ENCODE results near the gene MTX2. TPM values are rescaled to one million over a fixed set of nuclear protein-coding genes. Genes with fewer than 3 reads are reported as not detected.

The MTX2 gene
- total and polyA plus RNA-seq, 9 of the 15 experiments (the other 6 are each of a cell fraction or from before 2014, with no cell fraction given) = 38.1 to 170 (median 88.0) TPM

DNA sequence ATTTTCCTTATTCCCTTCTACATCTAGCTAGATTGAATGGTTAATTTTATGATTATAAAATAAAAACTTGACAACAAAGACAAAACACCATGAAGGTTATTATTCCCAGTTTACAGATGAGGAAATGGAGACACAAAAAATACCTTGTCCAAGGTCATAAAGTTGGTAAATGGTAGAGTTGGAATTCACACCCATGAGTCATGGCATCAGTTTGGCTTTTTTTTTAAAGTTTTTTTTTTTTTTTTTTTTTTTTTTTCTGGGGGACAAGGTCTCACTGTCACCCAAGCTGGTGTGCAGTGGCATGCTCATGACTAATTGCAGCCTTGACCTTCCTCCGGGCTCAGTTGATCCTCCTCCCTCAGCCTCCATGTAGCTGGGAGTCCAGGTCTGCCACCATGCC is 70.0 kb downstream of the MTX2 start:
- Histone ChIP-seq H3K79me2 (ENCODE audit: control insufficient read depth, insufficient read depth, low read length) (no peaks in the 10 kb centered on the region), H3K27ac (ENCODE audit: extremely low read depth, low read depth, low read length) (no peak overlapping the region), H3K4me2 (ENCODE audit: insufficient read depth, low read length) (no peak overlapping the region), H3K36me3 (ENCODE audit: control insufficient read depth, insufficient read depth, low read length) (peaks cover 29% of the 10 kb centered on the region; the same call in 1 of the 3 replicates), H2AFZ (ENCODE audit: low read depth, low read length) (no peak overlapping the region), H3K4me1 (replicated peaks in 1 of 2; ENCODE audit: control insufficient read depth in 2 of 2, insufficient read depth in 2 of 2, low read length in 2 of 2) (no peaks in the 10 kb centered on the region), H3K4me3 (no peak overlapping the region), H3K9me3 (replicated peaks; ENCODE audit: control insufficient read depth, insufficient read depth, low read depth, low read length) (no peaks in the 10 kb centered on the region), H3K9ac (ENCODE audit: insufficient read depth in 1 of 2, low read depth in 2 of 2, low read length in 2 of 2) (no peak overlapping the region), H3K27me3 (ENCODE audit: control insufficient read depth in 2 of 2, insufficient read depth in 2 of 2, low read length in 2 of 2) (no peaks in the 10 kb centered on the region), H3K9me1 (ENCODE audit: control insufficient read depth, insufficient read depth, low read length) (no peaks in the 10 kb centered on the region), H4K20me1 (replicated peaks; ENCODE audit: control insufficient read depth, insufficient read depth, low read length) (no peaks in the 10 kb centered on the region)
- no TSS peak for BruUV-seq (replicated peaks)
- ATAC-seq (no peak; the same call in 2 of the 3 replicates), DNase-seq (ENCODE audit: extremely low read depth in 1 of 4, low spot score in 3 of 4) (no peak), FAIRE-seq (no peak)
- TF ChIP-seq FOSL1 (tag; conservative IDR thresholded peaks at IDR 0.05) = 0 out of 2 replicates have a peak, but pooled peaks have one; percentile 30
- TF ChIP-seq DIDO1 (tag; IDR thresholded peaks at IDR 0.05; ENCODE audit: low read depth) = no peak
- TF ChIP-seq ZNF384 (IDR thresholded peaks at IDR 0.05; ENCODE audit: low read depth, low read length) = peak; percentile 60
- in situ Hi-C loops (cut with MboI) = no loop called here
- CTCF ChIA-PET (ENCODE audit: low intra/inter-chr PET ratio) = no interaction called here
- intact Hi-C loops (cut with micrococcal nuclease) = no loop called here
- WGBS (ENCODE audit: insufficient coverage, low coverage, missing lambda C conversion rate) = 86% methylated on average over 1 of the region's 1 CpG
- POLR2A ChIA-PET = interaction anchor here (1.0 kb wide), 1 partner anchor 38 kb away, joined by 3 read pairs; no protein-coding TSS in a partner anchor

DNA sequence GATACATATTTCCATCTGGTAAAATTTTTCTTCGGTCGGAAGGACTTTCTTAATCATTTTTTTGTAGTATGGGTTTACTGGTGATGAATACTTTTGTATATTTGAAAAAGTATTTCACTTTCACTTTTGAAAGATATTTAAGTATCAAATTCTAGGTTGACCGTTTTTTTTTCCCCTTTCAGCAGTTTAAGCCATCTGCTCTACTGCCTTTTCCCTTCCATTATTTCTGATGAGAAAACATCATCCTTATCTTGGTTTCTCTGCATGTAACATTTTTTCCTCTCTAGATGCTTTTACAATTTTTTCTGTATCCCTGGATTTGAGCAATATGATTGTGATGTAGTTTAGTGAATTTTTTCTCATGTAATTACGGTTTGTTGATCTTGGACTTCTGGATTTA is 87.0 kb downstream of the MTX2 start:
- DNase-seq (ENCODE audit: extremely low read depth in 1 of 4, low spot score in 3 of 4) = no peak
- 7% methylated on average over 4 of the region's 4 CpGs for WGBS (ENCODE audit: insufficient coverage, low coverage, missing lambda C conversion rate)
- Histone ChIP-seq H3K4me1 (replicated peaks in 1 of 2; ENCODE audit: control insufficient read depth in 2 of 2, insufficient read depth in 2 of 2, low read length in 2 of 2) (no peaks in the 10 kb centered on the region), H3K9me3 (replicated peaks; ENCODE audit: control insufficient read depth, insufficient read depth, low read depth, low read length) (no peaks in the 10 kb centered on the region), H3K27me3 (ENCODE audit: control insufficient read depth in 2 of 2, insufficient read depth in 2 of 2, low read length in 2 of 2) (no peaks in the 10 kb centered on the region), H4K20me1 (replicated peaks; ENCODE audit: control insufficient read depth, insufficient read depth, low read length) (no peaks in the 10 kb centered on the region), H3K27ac (ENCODE audit: extremely low read depth, low read depth, low read length) (no peak overlapping the region), H2AFZ (ENCODE audit: low read depth, low read length) (no peak overlapping the region), H3K36me3 (ENCODE audit: control insufficient read depth, insufficient read depth, low read length) (no peaks in the 10 kb centered on the region), H3K79me2 (ENCODE audit: control insufficient read depth, insufficient read depth, low read length) (no peaks in the 10 kb centered on the region), H3K9ac (ENCODE audit: insufficient read depth in 1 of 2, low read depth in 2 of 2, low read length in 2 of 2) (no peak overlapping the region), H3K4me3 (no peak overlapping the region), H3K9me1 (ENCODE audit: control insufficient read depth, insufficient read depth, low read length) (no peaks in the 10 kb centered on the region), H3K4me2 (ENCODE audit: insufficient read depth, low read length) (no peak overlapping the region)
- ChIA-PET POLR2A (interaction anchor here (1.1 kb wide), 1 partner anchor 10 kb away, joined by 5 read pairs; no protein-coding TSS in a partner anchor), CTCF (ENCODE audit: low intra/inter-chr PET ratio) (no interaction called here)
- intact Hi-C loops (cut with micrococcal nuclease) (no loop called here), in situ Hi-C loops (cut with MboI) (no loop called here)
- BruUV-seq (replicated peaks) = no TSS peak
- ATAC-seq = no peak
- TF ChIP-seq MCM7 (IDR thresholded peaks at IDR 0.05) (no peak), BCOR (IDR thresholded peaks at IDR 0.05) (no peak), ZFPM2 (CRISPR knock-in tag; IDR thresholded peaks at IDR 0.05) (no peak), DMBX1 (CRISPR knock-in tag; IDR thresholded peaks at IDR 0.05; ENCODE audit: borderline replicate concordance) (no peak), HDAC2 (IDR thresholded peaks at IDR 0.05) (no peak), MXI1 (IDR thresholded peaks at IDR 0.05; ENCODE audit: low read depth, low read length) (no peak), MECOM (CRISPR knock-in tag; IDR thresholded peaks at IDR 0.05) (no peak), MEIS2 (IDR thresholded peaks at IDR 0.05; ENCODE audit: partially characterized antibody) (no peak), NELFE (IDR thresholded peaks at IDR 0.05; ENCODE audit: insufficient read depth, insufficient read length) (no peak)
- TF ChIP-seq, protein P1, sequence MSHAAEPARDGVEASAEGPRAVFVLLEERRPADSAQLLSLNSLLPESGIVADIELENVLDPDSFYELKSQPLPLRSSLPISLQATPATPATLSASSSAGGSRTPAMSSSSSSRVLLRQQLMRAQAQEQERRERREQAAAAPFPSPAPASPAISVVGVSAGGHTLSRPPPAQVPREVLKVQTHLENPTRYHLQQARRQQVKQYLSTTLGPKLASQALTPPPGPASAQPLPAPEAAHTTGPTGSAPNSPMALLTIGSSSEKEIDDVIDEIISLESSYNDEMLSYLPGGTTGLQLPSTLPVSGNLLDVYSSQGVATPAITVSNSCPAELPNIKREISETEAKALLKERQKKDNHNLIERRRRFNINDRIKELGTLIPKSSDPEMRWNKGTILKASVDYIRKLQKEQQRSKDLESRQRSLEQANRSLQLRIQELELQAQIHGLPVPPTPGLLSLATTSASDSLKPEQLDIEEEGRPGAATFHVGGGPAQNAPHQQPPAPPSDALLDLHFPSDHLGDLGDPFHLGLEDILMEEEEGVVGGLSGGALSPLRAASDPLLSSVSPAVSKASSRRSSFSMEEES (CRISPR knock-in tag; IDR thresholded peaks at IDR 0.05) = no peak
- FAIRE-seq = no peak

Data from K562 (cell line).